Stimulated activated CD8-positive, alpha-beta memory T cell treated with anti-CD3 and anti-CD28 coated beads, Interleukin-4, amount 100 ng/mL, for 1 hour (primary cell): ENCODE measurements around the gene SCYL1.

Source experiments
- DNase-seq, 2 donors: peaks; one replicate each; pipeline ENCODE4 v3.0.0-alpha.2; 2020; ENCODE audit warnings: low read depth in 2 of 2, low spot score in 1 of 2

The SCYL1 gene

DNA sequence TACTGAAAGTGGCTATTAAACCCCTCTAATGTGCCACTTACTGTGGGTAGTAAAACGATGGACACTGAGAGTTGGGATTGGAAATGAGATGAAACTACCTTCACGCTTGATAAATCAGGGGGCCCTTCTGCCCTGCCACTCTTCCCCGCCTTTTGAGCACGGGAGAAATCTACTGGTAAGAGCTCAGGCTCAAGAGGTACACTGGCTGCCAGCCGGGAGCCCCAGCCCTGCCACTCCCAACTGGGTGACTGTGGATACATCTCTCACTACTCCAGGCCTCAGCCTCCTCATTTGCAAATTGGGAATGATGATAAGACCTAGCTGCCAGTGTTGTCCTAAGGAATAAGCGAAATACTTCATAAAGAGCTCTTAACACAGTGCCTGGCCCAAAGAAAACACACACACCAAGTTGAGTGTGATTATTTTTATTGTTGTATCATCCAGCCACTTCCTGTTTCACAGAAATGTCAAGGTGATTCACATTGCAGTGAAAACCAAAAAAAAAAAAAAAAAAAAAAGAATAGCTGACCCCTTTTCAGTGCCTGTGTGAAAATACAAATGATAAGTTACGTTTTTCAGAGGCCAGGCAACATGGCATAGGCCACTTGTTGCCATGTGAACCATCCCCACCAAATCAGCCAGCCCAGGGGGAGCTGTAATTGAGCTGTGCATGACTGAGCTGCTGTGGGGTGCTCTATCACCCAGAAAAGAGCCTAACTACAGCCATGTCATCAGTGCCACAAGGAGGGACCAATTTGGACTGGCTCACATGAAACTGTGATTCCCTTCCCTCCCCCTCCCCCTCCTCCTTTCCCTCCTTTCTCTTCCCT lies 41.0 kb downstream of the SCYL1 start:
- DNase-seq, result no peak

- DNase-seq, result no peak
Measured at GRCh38 chr11:65569164-65569972, 44.5 kb downstream of the SCYL1 start.

DNA sequence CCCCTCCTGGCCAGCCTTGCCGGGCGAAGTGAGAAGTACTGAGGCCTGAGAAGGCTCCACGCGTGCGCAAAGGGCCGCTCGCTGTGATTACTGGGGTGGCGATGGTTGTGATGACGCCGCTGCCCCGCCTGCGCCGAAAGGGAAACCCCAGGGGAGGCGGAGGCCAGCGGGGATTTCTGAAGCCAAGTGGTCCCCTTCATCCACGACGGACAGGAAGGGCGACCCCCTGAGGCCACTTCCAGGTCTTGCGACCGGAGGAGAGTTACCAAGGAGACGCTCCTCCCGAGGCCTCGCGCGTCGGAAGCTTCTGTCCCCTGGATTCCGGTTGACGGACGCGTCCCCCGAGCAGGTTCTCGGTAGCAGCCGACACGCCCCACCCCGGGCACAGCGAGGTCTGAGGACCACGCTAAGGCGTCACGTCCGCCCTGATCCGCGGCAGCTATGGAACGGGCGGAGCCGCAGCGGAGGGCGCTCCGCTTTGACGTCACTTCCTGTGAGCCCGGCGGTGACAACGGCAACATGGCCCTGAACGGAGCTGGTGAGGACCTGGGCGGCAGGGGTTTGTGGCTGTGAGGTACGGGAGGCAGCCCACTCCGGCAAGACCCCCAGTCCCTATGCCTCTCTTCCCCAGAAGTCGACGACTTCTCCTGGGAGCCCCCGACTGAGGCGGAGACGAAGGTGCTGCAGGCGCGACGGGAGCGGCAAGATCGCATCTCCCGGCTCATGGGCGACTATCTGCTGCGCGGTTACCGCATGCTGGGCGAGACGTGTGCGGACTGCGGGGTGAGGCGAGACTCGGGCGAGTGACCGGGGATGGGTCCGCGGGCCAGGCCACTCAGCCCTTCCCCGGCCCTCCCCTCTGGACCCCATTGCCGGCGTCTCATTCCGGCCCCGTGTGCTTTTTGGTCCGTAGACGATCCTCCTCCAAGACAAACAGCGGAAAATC lies 45.4 kb downstream of the SCYL1 start, which contains the start of gene ZNRD2:
Gene ZNRD2, plus strand, starts transcription at position 505 of the 946 bp plus-strand sequence. Its CDS starts 15 bp downstream, at position 520.
- DNase-seq, result peak; percentile 94 to 96

- DNase-seq, result no peak
Measured at GRCh38 chr11:65571420-65571819, 46.5 kb downstream of the SCYL1 start.

- no peak for DNase-seq
Measured at GRCh38 chr11:65571940-65572339, 47.1 kb downstream of the SCYL1 start.

DNA sequence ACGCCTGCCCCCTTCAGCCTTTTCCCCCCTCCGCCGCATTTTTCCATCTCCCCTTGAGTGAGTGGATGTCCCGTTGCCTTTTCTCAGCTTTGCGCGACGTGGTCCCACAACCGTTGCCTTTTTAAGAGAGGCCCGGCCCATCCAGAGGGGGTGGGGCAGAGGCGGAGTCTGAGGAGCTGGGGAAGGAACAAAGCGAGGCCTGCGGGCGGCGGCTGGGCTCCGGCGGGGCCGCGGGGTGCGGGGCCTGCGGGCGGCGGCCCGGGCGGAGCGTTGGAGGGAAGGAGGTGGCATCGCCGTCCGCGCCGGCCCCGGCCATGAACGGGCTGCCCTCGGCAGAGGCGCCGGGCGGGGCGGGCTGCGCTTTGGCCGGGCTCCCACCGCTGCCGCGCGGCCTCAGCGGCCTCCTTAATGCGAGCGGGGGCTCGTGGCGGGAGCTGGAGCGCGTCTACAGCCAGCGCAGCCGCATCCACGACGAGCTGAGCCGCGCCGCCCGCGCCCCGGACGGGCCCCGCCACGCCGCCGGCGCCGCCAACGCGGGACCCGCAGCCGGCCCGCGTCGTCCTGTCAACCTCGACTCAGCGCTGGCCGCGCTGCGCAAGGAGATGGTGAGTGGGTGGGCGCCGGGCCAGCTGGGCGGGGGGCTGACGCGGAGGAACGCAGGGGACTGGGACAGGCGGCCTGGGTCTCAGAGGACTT lies 47.6 kb downstream of the SCYL1 start, which contains the start of gene FAM89B:
Gene FAM89B, plus strand, starts transcription at position 183 of the 696 bp plus-strand sequence. Its CDS starts 132 bp downstream, at position 315.
- DNase-seq, result peak in 1 of 2 donors; percentile 81

DNA sequence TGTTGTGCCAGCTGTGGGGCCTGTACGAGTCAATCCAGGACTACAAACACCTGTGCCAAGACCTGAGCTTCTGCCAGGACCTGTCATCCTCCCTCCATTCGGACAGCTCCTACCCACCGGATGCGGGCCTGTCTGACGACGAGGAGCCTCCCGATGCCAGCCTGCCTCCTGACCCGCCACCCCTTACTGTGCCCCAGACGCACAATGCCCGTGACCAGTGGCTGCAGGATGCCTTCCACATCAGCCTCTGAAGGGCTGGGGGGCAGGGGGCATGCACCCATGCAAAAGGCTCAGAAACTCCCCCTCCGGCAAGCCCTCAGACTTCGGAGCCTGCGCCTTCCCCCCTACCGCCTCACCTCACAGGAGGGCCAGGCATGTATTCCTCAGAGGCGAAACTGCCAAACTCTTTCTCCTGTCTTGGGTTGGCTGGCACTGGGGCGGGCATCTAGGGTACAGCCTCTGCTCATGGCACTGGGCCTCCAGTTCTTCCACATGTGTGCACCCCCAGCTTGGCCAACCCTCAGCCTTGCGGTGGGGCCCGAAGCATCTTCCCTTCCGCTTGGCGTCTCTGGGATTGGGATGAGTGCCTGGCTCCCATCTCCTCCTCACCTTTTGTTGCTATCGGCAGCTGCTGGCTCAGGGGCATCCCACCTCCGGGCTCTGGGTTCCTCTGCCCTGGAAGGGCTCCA lies 48.7 kb downstream of the SCYL1 start:
- DNase-seq, result no peak

- peak in 1 of 2 donors; percentile 73 for DNase-seq
Measured at GRCh38 chr11:65574109-65574810, 49.4 kb downstream of the SCYL1 start.

GRCh38 chr11:65574811-65575567 lies 50.1 kb downstream of the SCYL1 start:
- no peak for DNase-seq

- DNase-seq, result peak in 1 of 2 donors; percentile 55
Measured at GRCh38 chr11:65575568-65576231, 50.8 kb downstream of the SCYL1 start, which contains the start of gene EHBP1L1. Gene EHBP1L1, plus strand, starts transcription at chr11:65576053. Its CDS starts 250 bp downstream, at chr11:65576303.

- DNase-seq, result no peak
Measured at GRCh38 chr11:65576232-65576866, 51.5 kb downstream of the SCYL1 start.

DNA sequence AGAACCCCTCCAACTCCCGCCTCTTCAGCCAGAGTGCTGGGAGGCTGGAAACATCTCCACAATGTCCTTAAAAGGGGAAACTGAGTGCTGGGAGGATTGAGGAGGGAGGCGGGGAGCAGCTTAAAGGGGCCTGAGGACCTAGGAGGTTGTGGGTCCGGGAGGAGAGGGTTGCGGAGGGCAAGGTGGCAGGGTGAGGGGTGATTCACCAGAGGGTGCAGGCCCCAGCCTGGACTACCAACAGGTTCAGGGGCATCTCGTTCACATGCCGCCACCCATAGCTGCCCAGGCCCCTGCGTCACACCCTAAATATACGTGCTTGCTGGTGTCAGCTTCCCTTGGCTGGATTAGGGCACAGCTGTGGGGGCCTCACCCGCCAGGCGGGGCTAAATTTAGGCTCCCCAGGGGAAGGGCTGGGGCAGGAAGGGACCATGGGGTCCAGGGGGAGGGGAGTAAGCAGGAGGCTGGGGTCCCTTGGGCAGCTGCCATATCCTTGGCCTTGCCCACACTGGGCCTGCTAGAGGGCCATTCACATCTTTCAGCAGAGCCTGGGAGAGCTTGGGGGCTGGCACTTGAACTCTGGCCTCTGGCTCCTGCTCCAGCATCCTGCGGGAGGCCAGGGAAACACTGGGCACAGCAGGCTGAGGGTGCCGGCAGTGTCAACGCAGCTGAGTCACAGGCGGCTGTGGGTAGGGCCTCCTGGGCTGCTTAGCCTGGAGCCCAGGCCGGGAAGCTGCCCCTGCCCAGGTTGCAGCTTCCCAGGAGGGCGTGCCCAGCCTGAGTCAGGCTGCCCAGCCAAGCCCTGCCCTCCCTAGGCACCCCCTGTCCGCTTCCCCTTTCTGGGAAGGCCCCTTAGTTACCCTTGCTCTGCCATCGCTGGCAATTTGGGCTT lies 52.2 kb downstream of the SCYL1 start:
- DNase-seq, result no peak

- DNase-seq, result no peak
Measured at GRCh38 chr11:65577756-65578109, 52.9 kb downstream of the SCYL1 start.

DNA sequence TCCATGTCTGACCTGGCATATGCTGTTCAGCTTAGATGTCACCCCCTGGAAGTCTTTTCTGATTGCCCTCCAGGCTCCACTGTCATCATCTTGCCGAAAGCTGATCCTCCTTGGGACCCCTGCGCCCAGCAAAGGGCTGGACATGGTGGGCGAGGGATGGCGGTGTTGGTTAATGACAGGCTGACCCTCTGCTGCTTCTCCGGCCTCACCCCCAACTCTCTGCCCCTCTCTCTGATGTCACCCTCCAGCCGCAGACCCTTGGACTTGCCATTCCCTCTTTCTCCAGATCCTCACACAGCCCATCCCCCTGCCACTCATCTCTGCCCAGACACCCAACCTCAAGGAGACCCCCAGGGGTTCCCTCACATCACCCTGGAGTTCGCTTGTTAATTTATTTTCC lies 53.3 kb downstream of the SCYL1 start:
- DNase-seq, result no peak

GRCh38 chr11:65578667-65579066 lies 53.8 kb downstream of the SCYL1 start:
- no peak for DNase-seq

DNA sequence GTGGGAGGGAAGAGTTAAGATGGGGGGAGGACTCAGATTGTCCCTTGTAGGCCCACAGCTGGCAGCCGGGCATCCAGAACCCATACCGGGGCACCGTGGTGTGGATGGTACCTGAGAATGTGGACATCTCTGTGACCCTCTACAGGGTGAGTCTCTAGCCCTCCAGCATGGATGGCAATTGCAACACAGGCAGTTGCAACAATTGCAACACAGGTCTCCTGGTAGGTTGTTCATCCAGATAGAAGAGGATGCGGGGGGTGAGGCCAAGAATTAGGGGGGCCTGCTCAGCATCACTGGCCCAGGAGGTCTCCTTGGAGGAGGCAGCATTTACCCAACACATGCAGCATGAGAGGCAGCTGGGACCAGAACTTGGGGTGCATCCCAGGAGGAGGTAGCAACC lies 54.4 kb downstream of the SCYL1 start:
- DNase-seq, result no peak
